Mesenteric fat pad (tissue), 1 donor: Measurements from ENCODE around the gene FKBP9. TPM values are rescaled to one million over a fixed set of nuclear protein-coding genes. Genes with fewer than 3 reads are reported as not detected.
"Not testable (repeated sequence)": the region's sequence is repeated elsewhere in the genome, so short reads cannot be mapped to it uniquely, and the experiment has no call there.

ENCODE experiments used
- DNase-seq: peaks from one replicate; pipeline ENCODE4 v3.0.0-alpha.2; 2020; ENCODE audit warnings: low spot score
- total RNA-seq: library from RNA; stranded (reverse); fragmentation: NEBNext Ultra II Directional; extraction: Animal tissue kit (Norgen Biotek cat#: 25700); gene quantifications from one replicate; pipeline ENCODE4 v1.2.1, GENCODE V29; 2021
- donor health status: DM: yes; HTN: yes; CAD: no.

The FKBP9 gene
- total RNA-seq, 1 donor from 2014 or later, result 113 TPM

- not testable (repeated sequence) for DNase-seq
These were observed 45.9 kb downstream of the FKBP9 start for GRCh38 chr7:33003111-33003510.

- not testable (repeated sequence) for DNase-seq
These were observed 46.9 kb downstream of the FKBP9 start for GRCh38 chr7:33004104-33004616.

GRCh38 chr7:33005193-33005592, 48.0 kb downstream of the FKBP9 start:
- not testable (repeated sequence) for DNase-seq

- DNase-seq, result not testable (repeated sequence)
These were observed 48.5 kb downstream of the FKBP9 start for GRCh38 chr7:33005690-33006089.

- DNase-seq, result no peak
These were observed 52.5 kb downstream of the FKBP9 start for GRCh38 chr7:33009734-33010133.

GRCh38 chr7:33012364-33012763, 55.1 kb downstream of the FKBP9 start:
- no peak for DNase-seq

- no peak for DNase-seq
These were observed 67.0 kb downstream of the FKBP9 start for GRCh38 chr7:33024189-33024757.

- no peak for DNase-seq
These were observed 78.5 kb downstream of the FKBP9 start for GRCh38 chr7:33035776-33036175.

- no peak for DNase-seq
These were observed 81.4 kb downstream of the FKBP9 start for GRCh38 chr7:33038639-33039038.

GRCh38 chr7:33039257-33039902, 82.1 kb downstream of the FKBP9 start:
- no peak for DNase-seq

GRCh38 chr7:33039903-33040292, 82.7 kb downstream of the FKBP9 start:
- no peak for DNase-seq

GRCh38 chr7:33040803-33041516, 83.7 kb downstream of the FKBP9 start:
- DNase-seq, result no peak

GRCh38 chr7:33041631-33042428, 84.6 kb downstream of the FKBP9 start:
- no peak for DNase-seq

GRCh38 chr7:33043501-33044400, 86.5 kb downstream of the FKBP9 start:
- DNase-seq, result no peak

- no peak for DNase-seq
These were observed 87.1 kb downstream of the FKBP9 start for GRCh38 chr7:33044401-33044718.

- DNase-seq, result no peak
These were observed 87.7 kb downstream of the FKBP9 start for GRCh38 chr7:33044986-33045385.

- no peak for DNase-seq
These were observed 91.0 kb downstream of the FKBP9 start for GRCh38 chr7:33048257-33048656.

- DNase-seq, result no peak
These were observed 91.5 kb downstream of the FKBP9 start for GRCh38 chr7:33048704-33049103.

GRCh38 chr7:33050535-33051318, 93.5 kb downstream of the FKBP9 start:
- DNase-seq, result no peak

- no peak for DNase-seq
These were observed 96.5 kb downstream of the FKBP9 start for GRCh38 chr7:33053721-33054120.
